Mesenchymal stem cell (in vitro differentiated cells and primary cell): ENCODE results near the gene SEPTIN3.

Source experiments
- DNase-seq: peaks from one replicate; pipeline ENCODE4 v3.0.0-alpha.2; 2013
- H2AFZ ChIP-seq: one replicate; pipeline ENCODE4 v1.6.1; 2013; ENCODE audit warnings: low read depth, mild to moderate bottlenecking, control low read depth, inconsistent platforms, low read length, moderate library complexity
- H2AK5ac ChIP-seq: 2 replicates; pipeline ENCODE4 v1.6.1; 2013; ENCODE audit warnings: low read length, moderate library complexity, mild to moderate bottlenecking, inconsistent platforms; ENCODE audit not compliant: severe bottlenecking
- H2BK120ac ChIP-seq: one replicate; pipeline ENCODE4 v1.6.1; 2013; ENCODE audit warnings: low read depth, mild to moderate bottlenecking, inconsistent platforms, low read length, moderate library complexity
- H2BK12ac ChIP-seq, 2 experiments: one replicate each; pipeline ENCODE4 v1.6.1; 2013; ENCODE audit warnings: inconsistent platforms in 2 of 2, low read length in 2 of 2, mild to moderate bottlenecking in 2 of 2, moderate library complexity in 2 of 2, control low read depth in 1 of 2
- H2BK15ac ChIP-seq: one replicate; pipeline ENCODE4 v1.6.1; 2013; ENCODE audit warnings: mild to moderate bottlenecking, low read depth, inconsistent platforms; ENCODE audit not compliant: poor library complexity, severe bottlenecking
- H2BK5ac ChIP-seq: 2 replicates; pipeline ENCODE4 v1.6.1; 2013; ENCODE audit warnings: low read depth, mild to moderate bottlenecking, low read length, control low read depth, inconsistent platforms; ENCODE audit not compliant: poor library complexity, severe bottlenecking
- H3K14ac ChIP-seq, 2 experiments: one replicate each; pipeline ENCODE4 v1.6.1; 2013; ENCODE audit warnings: inconsistent platforms in 2 of 2, low read length in 2 of 2, control low read depth in 1 of 2, mild to moderate bottlenecking in 1 of 2, moderate library complexity in 1 of 2
- H3K18ac ChIP-seq, 2 experiments: one replicate each; pipeline ENCODE4 v1.6.1; 2013; ENCODE audit warnings: inconsistent platforms in 2 of 2, low read length in 2 of 2, control low read depth in 1 of 2, low read depth in 1 of 2, mild to moderate bottlenecking in 1 of 2
- H3K23ac ChIP-seq, 2 experiments: one replicate each; pipeline ENCODE4 v1.6.1; 2013; ENCODE audit warnings: inconsistent platforms in 2 of 2, low read length in 2 of 2, mild to moderate bottlenecking in 2 of 2, moderate library complexity in 2 of 2, control low read depth in 1 of 2
- H3K27ac ChIP-seq: 2 replicates; pipeline ENCODE4 v1.5.1; 2013; ENCODE audit warnings: mild to moderate bottlenecking, moderate library complexity, low read length, control low read depth, inconsistent platforms; ENCODE audit not compliant: poor library complexity, severe bottlenecking
- H3K27me3 ChIP-seq, 2 experiments: 2 replicates each; pipeline versions ENCODE4 v1.6.1 to v1.7.0; 2013; ENCODE audit warnings: low read length in 2 of 2, mild to moderate bottlenecking in 2 of 2, moderate library complexity in 2 of 2, control low read depth in 1 of 2, inconsistent platforms in 1 of 2; ENCODE audit not compliant: control insufficient read depth in 1 of 2, insufficient read depth in 1 of 2
- H3K36me3 ChIP-seq, 2 experiments: 2 replicates each; pipeline versions ENCODE4 v1.6.1 to v1.7.0; 2013; ENCODE audit warnings: low read length in 2 of 2, control low read depth in 1 of 2, inconsistent platforms in 1 of 2, low read depth in 1 of 2, mild to moderate bottlenecking in 1 of 2; ENCODE audit not compliant: insufficient read depth in 2 of 2, control insufficient read depth in 1 of 2
- H3K4ac ChIP-seq, 2 experiments: one replicate each; pipeline ENCODE4 v1.6.1; 2013; ENCODE audit warnings: inconsistent platforms in 2 of 2, low read length in 2 of 2, mild to moderate bottlenecking in 2 of 2, moderate library complexity in 2 of 2, control low read depth in 1 of 2, low read depth in 1 of 2
- H3K4me1 ChIP-seq: 2 replicates; pipeline ENCODE4 v1.6.1; 2013; ENCODE audit warnings: low read depth, low read length, control low read depth; ENCODE audit not compliant: control insufficient read depth, insufficient read depth
- H3K4me2 ChIP-seq: 2 replicates; pipeline ENCODE4 v1.6.1; 2013; ENCODE audit warnings: low read length, mild to moderate bottlenecking, inconsistent platforms; ENCODE audit not compliant: poor library complexity, severe bottlenecking
- H3K4me3 ChIP-seq, 2 experiments: 2 replicates each; pipeline versions ENCODE4 v1.5.1 to v1.7.0; 2013; ENCODE audit warnings: low read length in 2 of 2, mild to moderate bottlenecking in 2 of 2, control low read depth in 1 of 2, low read depth in 1 of 2; ENCODE audit not compliant: insufficient read depth in 1 of 2
- H3K79me1 ChIP-seq: replicated peaks from 2 replicates; pipeline ENCODE4 v1.6.1; 2013; ENCODE audit warnings: mild to moderate bottlenecking, control low read depth, low read length, inconsistent platforms; ENCODE audit not compliant: poor library complexity, severe bottlenecking
- H3K9ac ChIP-seq: 2 replicates; pipeline ENCODE4 v1.7.0; 2013; ENCODE audit warnings: mild to moderate bottlenecking, low read length, moderate library complexity
- H3K9me3 ChIP-seq: 2 replicates; pipeline ENCODE4 v1.7.0; 2013; ENCODE audit warnings: mild to moderate bottlenecking, low read length; ENCODE audit not compliant: control insufficient read depth
- H4K8ac ChIP-seq: one replicate; pipeline ENCODE4 v1.6.1; 2013; ENCODE audit warnings: inconsistent platforms, mild to moderate bottlenecking, low read length, moderate library complexity
- H4K91ac ChIP-seq: one replicate; pipeline ENCODE4 v1.6.1; 2013; ENCODE audit warnings: mild to moderate bottlenecking, low read length, inconsistent platforms
- WGBS: methylation state at CpG from one replicate; pipeline ENCODE4 v1.1.7; 2013; ENCODE audit warnings: mixed read lengths; 5-methylcytosine and 5-hydroxymethylcytosine counted together

Gene SEPTIN3

GRCh38 chr22:41934284-41935014, 34.8 kb upstream of the SEPTIN3 start:
- H3K14ac ChIP-seq, result no peak overlapping the region
- no peak overlapping the region for H2BK5ac ChIP-seq
- H3K4me3 ChIP-seq, result no peak overlapping the region
- no peak for DNase-seq
- H3K27me3 ChIP-seq, result no peaks in the 10 kb centered on the region
- no peak overlapping the region for H4K91ac ChIP-seq
- no peak overlapping the region for H3K4ac ChIP-seq
- H3K36me3 ChIP-seq, result peaks cover 0 to 6% of the 10 kb centered on the region in 2 experiments
- WGBS, result 96% methylated on average over 17 of the region's 17 CpGs
- peaks cover 4% of the 10 kb centered on the region for H3K79me1 ChIP-seq
- no peak overlapping the region for H2AK5ac ChIP-seq
- H2BK12ac ChIP-seq, result no peak overlapping the region
- H3K23ac ChIP-seq, result no peak overlapping the region
- no peak overlapping the region for H3K4me2 ChIP-seq
- no peaks in the 10 kb centered on the region for H3K9me3 ChIP-seq
- H2AFZ ChIP-seq, result no peak overlapping the region
- H3K18ac ChIP-seq, result no peak overlapping the region
- H4K8ac ChIP-seq, result no peak overlapping the region
- H3K9ac ChIP-seq, result no peak overlapping the region
- no peak overlapping the region for H2BK120ac ChIP-seq
- H2BK15ac ChIP-seq, result no peak overlapping the region
- peaks cover 8% of the 10 kb centered on the region for H3K4me1 ChIP-seq
- no peak overlapping the region for H3K27ac ChIP-seq

DNA sequence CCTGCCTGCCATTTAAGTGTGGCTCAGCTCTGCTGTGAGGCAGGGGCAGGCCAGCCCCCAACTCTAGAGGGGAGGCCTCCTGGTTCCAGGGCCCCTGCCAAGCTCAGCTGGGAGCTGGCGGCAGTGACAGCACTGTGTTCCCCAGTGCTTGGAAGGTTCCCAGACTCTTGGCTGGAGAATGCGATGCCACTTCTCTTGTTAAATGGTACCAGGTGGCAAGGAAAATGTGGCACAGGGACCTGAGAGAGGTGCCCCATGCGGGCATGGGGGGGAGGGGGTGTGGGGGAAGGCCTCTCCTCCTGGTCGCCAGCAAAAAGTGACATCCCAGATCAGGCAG, 34.3 kb upstream of the SEPTIN3 start:
- Histone ChIP-seq H2BK5ac (no peak overlapping the region), H2BK15ac (no peak overlapping the region), H3K4me1 (peaks cover 9% of the 10 kb centered on the region), H3K27ac (no peak overlapping the region), H3K23ac (no peak overlapping the region), H4K8ac (no peak overlapping the region), H3K18ac (no peak overlapping the region), H3K14ac (no peak overlapping the region), H2AFZ (no peak overlapping the region), H2AK5ac (no peak overlapping the region), H2BK120ac (no peak overlapping the region), H3K9me3 (no peaks in the 10 kb centered on the region), H3K79me1 (peaks cover 6% of the 10 kb centered on the region), H4K91ac (no peak overlapping the region), H3K27me3 (no peaks in the 10 kb centered on the region), H3K4me3 (no peak overlapping the region), H3K4me2 (no peak overlapping the region), H3K9ac (no peak overlapping the region), H2BK12ac (no peak overlapping the region), H3K36me3 (peaks cover 0 to 8% of the 10 kb centered on the region in 2 experiments), H3K4ac (no peak overlapping the region)
- no peak for DNase-seq
- 93% methylated on average over 4 of the region's 4 CpGs for WGBS

- H3K23ac ChIP-seq, result no peak overlapping the region
- WGBS, result 94% methylated on average over 9 of the region's 9 CpGs
Observed at GRCh38 chr22:41935509-41935908, 33.7 kb upstream of the SEPTIN3 start.

GRCh38 chr22:41936894-41937169, 32.4 kb upstream of the SEPTIN3 start:
- Histone ChIP-seq H3K9me3 (no peaks in the 10 kb centered on the region), H3K79me1 (peaks cover 8% of the 10 kb centered on the region), H2BK15ac (peak overlapping the region; percentile 60), H3K14ac (no peak overlapping the region), H3K4me2 (no peak overlapping the region), H3K9ac (no peak overlapping the region), H3K36me3 (peaks cover 0 to 8% of the 10 kb centered on the region in 2 experiments), H2BK5ac (no peak overlapping the region), H3K4me1 (peaks cover 16% of the 10 kb centered on the region), H3K27ac (no peak overlapping the region), H3K23ac (no peak overlapping the region), H4K91ac (no peak overlapping the region), H4K8ac (no peak overlapping the region), H2AK5ac (no peak overlapping the region), H3K18ac (no peak overlapping the region), H2BK120ac (no peak overlapping the region), H2AFZ (no peak overlapping the region), H3K4ac (no peak overlapping the region), H2BK12ac (no peak overlapping the region), H3K27me3 (no peaks in the 10 kb centered on the region), H3K4me3 (no peak overlapping the region)
- 89% methylated on average over 1 of the region's 2 CpGs for WGBS
- DNase-seq, result no peak

More at GRCh38 chr22:41935509-41935908, 33.7 kb upstream of the SEPTIN3 start:
- Histone ChIP-seq H3K18ac (no peak overlapping the region), H2AK5ac (no peak overlapping the region), H3K4ac (peak overlapping the region in 1 of 2 experiments; percentile 13), H2BK5ac (no peak overlapping the region), H3K4me2 (no peak overlapping the region), H3K4me1 (peaks cover 11% of the 10 kb centered on the region), H2AFZ (no peak overlapping the region), H2BK15ac (no peak overlapping the region), H4K91ac (no peak overlapping the region), H4K8ac (no peak overlapping the region), H3K36me3 (peaks cover 0 to 8% of the 10 kb centered on the region in 2 experiments), H3K27me3 (no peaks in the 10 kb centered on the region), H2BK120ac (no peak overlapping the region), H2BK12ac (no peak overlapping the region), H3K9me3 (no peaks in the 10 kb centered on the region), H3K4me3 (no peak overlapping the region), H3K79me1 (peaks cover 8% of the 10 kb centered on the region), H3K27ac (no peak overlapping the region), H3K9ac (no peak overlapping the region), H3K14ac (no peak overlapping the region)
- no peak for DNase-seq
